Heart left ventricle (tissue), 13 donors: ENCODE data around the gene NFIX.

Experiments used
- CTCF ChIP-seq, 12 donors: fragments of 200-600 bp; sonication (generic) in 4 of 12; IDR thresholded peaks; one replicate each; pipeline versions ENCODE4 v1.5.0 to v1.8.0; 2018 to 2022; ENCODE audit warnings: antibody characterized with exemption in 12 of 12, mild to moderate bottlenecking in 5 of 12
- POLR2A ChIP-seq, 2 donors: fragments of 450-650 bp; IDR thresholded peaks; one replicate each; pipeline ENCODE4 v1.6.1; 2017; ENCODE audit warnings: antibody characterized with exemption in 2 of 2, mild to moderate bottlenecking in 2 of 2, moderate library complexity in 2 of 2
- donor health status: ischemic (EF 13 %, LVEDD 7.1; RV severe dilation, severe dysfunction).
- donor health status: DM: no; HTN: yes; CAD: no.
- donor health status: DM: no; HTN: no; CAD: no.
- donor health status: ischemic (EF 25% LVEDD 6.9; RV normal size, moderate dysfunction).
- donor health status: ischemic (EF 25% LVEDD 5.7; RV mildly dilated, moderate dysfunction).
- donor health status: ischemic (EF 35%, LVEDD 5.7; RV mildly dilated, moderate dysfunction).
- donor health status: nonischemic (EF 11% LVEDD 7.7; RV severe dilation, severe dysfunction).
- donor health status: DM: yes; HTN: yes; CAD: no.
- donor health status: PGD.
- donor health status: ischemic (EF 29% LVEDD 5.4; RV normal size, mild dysfunction).
- donor health status: nonischemic (EF 23%, LVEDD 6.1; RV moderate dilation, normal function).

- TF ChIP-seq CTCF (IDR thresholded peaks at IDR 0.05) (no peak), POLR2A (IDR thresholded peaks at IDR 0.05) (no peak)
These were observed 4.4 kb upstream of the NFIX start for GRCh38 chr19:12990853-12991252.
